Retina (tissue), 1 donor: Measurements from ENCODE around the gene GALNT12.
A peak's percentile ranks its signal among the peaks of the same experiment; 100 is the strongest.

Experiments
- DNase-seq: peaks from one replicate; pipeline ENCODE4 v3.0.0-alpha.2; 2016

GALNT12 gene

DNA sequence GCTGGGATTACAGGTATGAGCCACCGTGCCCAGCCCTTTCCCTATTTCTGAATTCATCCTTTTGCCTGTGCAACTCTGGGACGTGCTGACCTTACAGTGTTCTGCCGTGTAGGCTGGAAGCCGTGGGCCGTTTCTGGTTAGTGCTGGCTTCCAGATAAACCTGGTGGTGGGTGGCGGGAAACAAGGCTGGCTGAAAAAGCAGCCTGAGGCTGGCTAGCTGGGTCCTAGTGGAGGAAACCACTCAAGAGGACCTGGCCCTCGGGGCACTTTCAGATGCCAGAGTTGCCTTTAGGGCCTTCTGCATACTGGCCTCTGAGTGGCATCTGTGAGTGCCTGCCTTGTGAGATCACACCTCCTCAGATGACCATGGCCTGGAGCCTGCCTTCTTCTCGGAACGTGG is 26.9 kb downstream of the GALNT12 start:
- no peak for DNase-seq

DNA sequence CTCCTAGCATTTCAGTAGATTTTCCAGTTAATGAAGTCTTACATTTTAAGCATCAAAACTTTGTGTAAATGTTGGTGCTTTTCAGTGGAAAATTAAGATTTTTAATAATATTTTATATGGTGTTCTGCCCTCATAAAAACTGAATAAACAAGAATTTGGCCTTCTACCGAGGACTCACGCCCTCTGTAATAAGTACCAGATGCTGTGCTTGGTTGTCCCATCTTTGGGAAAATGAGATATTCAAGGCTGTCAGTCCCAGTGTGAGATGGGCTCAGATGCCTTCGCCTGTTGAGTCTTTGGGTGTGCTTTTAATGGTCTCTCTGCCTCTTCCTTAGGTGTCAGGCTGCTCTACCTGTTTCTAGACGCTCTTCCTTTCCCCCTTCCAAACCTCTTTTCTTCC is 28.7 kb downstream of the GALNT12 start:
- DNase-seq: no peak

DNA sequence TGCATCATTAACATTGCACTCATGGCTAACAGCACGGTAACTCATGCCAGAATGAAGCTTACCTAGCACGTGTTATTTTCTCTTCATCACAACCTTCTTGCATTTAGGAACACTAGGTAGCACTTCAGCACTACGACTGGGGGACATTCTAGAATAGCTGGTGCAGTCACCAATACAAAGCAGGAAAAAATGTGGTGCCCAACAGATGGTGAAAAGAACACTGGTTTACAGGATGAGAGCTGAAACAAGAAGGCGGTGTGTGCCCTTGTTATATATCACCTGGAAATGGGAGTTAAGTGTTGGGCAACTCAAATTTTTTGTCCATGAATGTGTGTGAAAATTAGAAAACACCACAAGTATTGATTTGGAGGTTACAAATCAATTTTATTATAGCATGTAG is 30.0 kb downstream of the GALNT12 start:
- no peak for DNase-seq

DNA sequence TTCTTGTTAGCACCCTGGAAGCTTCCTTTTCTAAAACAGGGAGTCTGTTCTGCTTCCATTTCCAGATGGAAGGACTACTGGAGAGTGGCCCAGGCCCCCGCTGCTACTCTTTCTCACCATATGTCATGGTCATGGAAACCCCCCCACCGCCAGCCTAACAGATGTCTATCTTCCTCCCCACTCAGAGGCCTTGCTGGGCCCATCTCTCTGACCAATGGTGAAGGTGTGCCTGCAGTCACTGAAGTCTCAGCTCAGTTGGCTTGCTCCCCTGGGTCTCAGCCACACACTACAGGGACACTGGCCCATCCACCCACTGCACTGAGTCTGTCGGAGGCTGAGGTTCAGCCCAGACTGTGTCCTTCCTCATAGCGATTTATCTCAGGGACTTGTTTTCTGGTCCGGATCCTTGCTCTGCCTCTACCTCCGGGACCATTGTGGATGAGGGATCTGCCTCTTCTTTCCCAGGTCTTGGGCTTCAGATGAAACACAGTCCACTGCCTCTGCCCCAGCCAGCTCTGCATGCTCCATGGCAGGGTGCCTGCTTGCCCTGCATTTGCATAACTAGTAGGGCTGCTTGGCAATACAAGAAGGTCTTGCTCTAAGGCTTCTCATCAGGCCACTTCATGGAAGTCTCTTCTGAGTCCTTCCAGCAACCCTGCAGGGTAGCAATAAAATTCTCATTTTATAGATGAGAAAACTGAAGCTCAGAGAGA is 30.8 kb downstream of the GALNT12 start:
- no peak for DNase-seq

DNA sequence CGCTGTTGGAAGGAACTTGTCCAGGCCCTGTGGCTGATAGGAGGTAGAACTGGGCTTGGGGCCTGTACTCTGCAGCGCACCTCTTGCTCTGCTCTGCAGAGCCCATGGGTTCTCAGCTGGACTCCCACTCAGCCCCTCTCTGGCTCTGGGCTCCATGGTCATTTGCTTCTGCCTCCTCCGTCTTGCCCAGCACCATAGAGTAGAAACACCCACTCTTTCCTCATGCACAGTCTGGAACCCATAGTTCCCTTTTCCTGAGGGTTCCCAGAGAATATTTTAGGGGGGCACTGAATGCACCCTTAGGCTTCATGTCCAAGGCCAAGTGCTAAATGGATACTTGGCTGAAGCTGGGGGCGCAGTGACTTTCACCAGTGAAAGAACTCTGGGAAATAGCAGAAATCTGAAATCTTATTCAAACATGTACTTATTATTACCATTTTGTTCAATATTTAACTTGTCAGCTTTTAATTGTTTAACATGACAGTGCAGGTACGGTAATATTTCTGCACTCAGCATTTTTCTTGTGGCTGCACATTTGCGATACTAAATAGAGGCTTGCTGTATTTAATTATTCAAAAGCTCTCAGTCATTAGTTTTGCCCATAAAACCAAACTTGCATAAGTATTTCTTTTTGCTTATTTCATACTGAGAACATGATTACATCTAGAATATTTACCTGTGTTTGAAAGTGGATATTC is 31.5 kb downstream of the GALNT12 start:
- no peak for DNase-seq

DNA sequence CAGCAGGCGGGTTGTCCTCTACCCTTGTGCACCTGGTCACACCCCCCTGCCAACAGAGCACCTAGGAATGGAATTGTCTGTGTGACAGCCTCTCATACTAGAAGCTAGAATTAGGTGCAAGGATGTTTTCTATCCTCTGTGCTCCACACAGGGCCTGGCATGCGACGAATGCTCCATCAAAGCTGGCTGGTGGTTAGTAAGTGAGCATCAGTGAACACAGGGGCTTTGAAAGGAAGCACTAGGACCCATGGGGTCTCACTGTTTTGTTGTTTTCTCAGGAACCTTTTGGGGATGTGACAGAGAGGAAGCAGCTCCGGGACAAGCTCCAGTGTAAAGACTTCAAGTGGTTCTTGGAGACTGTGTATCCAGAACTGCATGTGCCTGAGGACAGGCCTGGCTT is 32.3 kb downstream of the GALNT12 start:
- no peak for DNase-seq

DNA sequence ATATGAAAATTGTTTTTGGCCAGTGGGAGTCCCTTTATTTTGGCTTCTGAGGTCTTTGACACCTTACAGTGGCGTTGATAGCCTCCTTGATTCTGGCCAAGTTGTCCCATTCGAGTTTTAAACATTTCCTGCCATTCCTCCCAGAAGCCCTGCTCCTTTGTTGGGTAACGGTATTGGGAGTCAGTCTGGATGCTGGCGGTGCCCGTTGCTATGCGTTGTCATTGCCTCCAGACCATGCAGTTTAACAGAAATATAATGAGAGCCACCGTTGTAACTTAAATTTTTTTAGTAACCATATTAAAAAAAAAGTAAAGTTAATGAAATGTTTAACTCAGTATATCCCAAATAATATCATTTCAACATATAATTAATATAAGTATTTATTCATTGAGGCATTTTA is 35.0 kb downstream of the GALNT12 start:
- DNase-seq: no peak

DNA sequence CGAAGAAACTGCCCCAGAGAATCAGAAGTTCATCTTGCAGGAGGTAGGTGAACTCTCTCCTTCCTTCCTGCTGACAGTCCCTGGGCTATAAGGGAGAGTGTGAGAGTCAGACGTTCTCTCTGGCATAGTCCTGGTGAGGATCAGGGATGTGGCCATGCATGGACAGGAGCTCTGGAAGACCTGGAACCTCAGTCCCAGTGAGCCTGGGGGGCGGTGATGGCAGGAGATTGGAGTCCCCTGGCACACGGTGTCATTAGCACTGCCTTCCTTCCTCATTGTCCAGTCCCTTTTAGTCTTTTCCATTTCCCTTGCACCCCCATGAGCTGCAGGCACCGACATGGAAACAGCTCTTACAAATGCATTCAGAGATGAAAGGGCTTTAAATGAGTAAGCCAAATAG is 38.6 kb downstream of the GALNT12 start:
- no peak for DNase-seq

DNA sequence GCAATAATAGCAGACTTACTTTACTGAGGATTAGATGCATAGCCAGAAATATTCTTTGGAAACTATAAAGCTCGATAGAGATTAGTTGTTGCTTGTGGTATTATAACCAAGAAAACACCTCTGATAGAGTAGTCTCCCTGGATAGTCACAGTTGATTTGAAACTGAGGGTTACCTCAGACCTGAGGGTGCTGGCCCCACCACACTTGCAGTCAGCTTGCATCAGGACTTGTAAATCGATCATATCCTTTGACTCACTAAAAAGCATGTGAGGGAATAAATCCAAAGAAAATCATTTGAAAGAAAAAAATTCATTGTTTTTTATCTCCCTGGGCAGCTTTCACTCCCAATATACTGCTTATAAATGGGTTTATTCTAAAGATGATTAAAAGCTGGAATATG is 39.4 kb downstream of the GALNT12 start:
- no peak for DNase-seq

DNA sequence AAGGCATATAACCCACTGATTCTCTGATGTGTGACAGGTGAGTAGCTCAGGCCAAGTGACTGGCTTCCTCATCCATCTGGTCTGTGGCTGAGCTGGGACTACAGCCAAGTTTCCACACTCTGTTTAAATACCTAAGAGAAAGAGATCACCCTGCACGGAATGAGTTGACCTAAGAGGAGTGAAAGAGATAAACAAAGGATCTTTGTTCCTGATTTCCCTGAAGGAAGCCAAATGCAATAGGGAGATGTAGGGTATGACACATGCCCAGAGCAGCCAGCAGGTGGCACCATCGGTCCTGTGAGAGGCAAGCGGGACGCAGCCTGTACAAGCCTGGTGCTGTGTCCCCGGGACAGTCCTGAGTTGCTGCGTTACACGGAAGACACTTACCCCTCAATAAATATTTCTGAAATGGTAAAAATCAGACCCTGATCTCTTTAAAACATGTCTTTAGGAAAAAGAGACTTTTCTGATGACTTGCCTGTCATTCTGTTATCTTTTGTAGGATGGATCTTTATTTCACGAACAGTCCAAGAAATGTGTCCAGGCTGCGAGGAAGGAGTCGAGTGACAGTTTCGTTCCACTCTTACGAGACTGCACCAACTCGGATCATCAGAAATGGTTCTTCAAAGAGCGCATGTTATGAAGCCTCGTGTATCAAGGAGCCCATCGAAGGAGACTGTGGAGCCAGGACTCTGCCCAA is 41.1 kb downstream of the GALNT12 start:
- DNase-seq: peak; percentile 81

DNA sequence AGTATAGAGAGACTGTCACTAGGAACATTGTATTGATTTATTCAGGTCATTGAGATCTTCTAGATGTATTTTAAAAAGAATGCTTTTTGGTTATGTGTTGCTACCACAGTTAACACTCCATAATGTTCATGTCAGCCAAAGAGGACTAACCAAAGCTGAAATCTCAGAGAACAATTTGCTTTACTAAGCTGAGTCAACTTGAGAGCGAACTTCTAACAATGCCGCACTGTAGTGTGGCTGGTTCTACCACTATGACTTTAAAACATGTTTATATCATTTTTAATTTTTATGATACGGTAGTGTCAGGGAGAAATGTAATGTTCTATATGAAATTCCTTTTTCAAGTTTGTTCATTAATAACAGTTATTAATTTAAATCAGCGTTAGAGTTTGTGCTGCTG is 42.1 kb downstream of the GALNT12 start:
- DNase-seq: no peak

DNA sequence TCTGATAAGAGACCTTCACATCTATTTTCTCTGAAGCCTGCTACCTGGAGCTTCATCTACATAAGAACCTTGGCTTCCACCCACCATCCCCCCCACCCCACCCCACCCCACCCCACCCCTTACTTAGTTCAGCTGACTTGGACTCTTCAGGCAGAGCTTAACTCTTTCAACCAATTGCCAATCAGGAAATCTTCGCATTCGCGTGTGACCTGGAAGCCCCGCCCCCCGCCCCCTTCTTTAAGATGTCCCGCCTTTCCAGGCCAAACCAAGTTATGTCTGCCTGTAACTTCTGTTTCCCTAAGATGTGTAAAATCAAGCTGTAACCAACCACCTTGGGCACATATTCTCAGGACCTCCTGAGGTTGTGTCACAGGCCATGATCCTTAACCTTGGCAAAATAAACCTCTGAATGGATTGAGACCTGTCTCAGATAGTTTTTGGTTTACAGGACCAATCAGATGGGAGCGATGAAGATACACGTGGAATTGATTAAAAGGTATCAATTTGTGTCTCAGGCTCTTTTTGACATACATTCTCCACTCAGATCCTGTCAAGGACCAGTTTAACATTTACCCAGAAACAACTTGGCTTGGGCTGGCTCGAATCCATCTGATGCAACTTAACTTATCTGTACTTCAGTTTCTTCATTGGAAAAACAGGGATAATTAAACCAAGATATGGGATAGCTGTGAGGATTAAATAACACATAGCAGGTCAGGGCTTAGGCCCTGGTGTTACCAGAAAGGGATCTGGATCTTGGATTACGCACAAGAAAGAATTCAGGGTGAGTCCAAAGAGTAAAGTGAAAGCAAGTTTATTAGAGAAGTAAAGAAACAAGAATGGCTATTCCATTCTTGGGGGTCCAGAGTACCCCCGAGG is 43.6 kb downstream of the GALNT12 start:
- DNase-seq: no peak

DNA sequence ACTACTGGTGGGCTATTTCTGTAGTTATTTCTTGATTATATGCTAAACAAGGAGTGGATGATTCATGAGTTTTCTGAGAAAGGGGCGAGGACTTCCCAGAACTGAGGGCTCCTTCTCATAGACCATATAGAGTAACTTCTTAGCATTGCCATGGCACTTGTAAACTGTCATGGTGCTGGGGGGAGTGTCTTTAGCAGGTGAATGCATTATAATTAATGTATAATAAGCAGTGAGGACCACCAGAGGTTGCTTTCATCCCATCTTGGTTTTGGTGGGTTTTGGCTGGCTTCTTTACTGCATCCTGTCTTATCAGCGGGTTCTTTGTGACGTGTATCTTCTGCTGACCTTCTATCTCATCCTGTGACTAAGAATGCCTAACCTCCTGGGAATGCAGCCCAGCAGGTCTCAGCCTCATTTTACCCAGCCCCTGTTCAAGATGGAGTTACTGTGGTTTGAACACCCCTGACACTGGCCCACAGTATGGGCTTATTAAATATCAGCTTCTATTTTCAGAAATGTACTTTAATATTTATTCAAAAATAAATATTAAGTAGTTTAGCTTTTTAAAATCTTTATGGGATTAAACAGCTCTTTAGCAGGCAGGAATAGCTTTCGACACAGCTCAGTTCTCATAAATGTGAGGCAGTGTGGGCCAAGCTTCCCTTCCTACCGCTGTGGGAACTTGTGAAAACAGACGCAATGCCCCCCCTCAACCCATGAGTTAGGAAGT is 44.4 kb downstream of the GALNT12 start:
- DNase-seq: no peak

DNA sequence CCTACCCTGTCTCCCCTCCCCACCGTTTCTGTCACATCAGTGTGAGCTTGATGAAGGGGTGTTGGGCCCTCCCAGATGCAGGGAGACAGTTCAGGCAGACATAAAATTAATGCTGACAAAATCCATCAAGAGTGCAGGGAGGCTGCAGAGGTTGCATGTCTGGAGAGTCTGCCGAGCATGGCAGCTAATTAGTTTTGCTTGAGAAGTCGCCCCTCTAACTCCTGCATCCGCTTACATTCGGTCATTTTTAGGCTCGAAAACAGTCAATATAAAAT is 44.9 kb downstream of the GALNT12 start:
- peak; percentile 60 for DNase-seq

DNA sequence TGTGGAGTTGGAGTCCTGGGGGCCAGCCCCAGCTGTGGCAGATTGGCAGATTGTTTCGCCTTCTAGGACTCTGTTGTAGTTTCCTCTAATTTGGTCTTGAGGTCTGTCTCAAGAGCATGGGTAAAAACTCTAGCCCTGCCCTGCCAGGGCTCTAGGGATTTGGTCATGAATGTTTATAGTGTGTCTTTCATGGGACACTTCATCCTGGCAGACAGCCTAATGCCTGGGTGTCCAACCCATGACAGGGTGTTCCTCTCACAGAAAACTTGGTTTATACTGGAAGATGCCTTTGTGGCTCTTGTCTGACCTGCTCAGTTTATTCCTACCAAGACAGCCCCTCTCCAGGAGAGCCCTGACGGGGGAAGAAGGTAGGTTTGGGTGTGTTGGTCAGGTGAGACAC is 45.5 kb downstream of the GALNT12 start:
- DNase-seq: no peak

DNA sequence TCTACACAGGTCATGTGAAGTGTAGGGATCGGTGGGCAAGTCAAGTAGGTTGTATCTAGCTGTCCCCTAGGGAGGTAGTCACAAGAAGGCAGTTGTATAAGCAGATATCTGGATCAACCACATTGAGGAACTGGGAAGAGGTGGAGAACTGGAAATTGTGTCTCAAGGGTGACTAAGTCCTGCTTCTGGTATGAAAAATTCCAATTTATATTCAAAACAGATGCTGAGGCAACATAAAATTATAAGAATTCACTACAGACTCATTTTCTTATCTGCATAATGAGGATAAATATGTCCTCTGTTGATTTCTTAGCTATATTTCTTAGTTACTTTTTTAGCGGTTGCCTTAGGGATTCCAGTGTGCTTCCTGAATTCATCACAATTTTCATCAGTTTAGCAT is 46.8 kb downstream of the GALNT12 start:
- DNase-seq: no peak

DNA sequence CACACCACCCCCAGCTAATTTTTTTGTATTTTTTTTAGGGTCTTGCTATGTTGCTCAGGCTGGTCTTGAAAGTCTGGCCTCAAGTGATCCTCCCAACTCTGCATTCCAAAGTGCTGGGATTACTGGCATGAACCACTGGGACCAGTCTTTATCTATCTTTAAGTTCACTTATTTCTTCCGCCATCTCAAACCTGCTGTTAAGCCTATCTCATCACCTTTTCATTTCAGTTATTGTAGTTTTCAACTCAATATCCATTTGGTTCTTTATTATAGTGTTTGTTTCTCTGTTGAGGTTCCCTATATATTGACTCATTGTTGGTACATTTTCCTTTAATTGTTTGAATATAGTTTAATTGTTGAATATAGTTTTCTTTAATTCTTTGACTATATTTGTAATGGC is 48.1 kb downstream of the GALNT12 start:
- DNase-seq: no peak

DNA sequence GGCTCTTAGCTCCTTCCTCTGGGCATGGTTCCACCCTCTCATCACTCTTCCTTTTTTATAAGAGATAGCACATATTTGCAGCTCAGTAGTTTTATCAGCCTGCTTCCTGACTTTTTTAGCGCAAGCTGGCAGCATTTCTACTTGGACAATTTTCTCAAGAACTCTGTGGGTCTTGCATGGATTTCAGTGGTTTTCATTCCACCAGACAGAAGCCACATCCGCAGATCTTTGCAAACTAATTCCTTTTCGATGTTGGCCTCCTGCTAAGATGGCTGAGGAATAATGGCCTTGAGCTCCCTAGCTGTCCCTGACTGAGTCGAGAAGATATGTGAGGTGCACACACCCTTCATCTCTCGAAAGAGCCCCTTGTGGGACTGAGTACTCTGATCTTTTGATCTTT is 49.5 kb downstream of the GALNT12 start:
- DNase-seq: no peak

DNA sequence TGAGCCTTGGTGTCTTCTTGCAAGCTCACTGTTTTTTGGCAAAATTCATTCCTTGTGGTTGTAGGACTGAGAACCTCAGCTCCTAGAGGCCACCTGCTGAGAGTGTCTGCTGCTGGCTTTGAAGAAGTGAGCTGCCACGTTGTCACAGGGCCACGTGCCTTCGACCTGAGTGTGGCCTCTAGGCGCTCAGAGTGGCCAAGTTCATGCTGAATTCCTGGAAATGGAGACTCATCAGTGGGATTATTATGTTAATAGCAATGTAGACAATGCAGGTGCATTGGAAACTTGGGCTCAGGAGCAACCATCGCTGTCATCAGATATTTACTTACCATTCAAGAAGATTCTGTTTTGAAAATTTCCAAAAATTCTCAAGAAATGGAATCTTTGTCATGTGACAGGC is 52.5 kb downstream of the GALNT12 start:
- DNase-seq: no peak

DNA sequence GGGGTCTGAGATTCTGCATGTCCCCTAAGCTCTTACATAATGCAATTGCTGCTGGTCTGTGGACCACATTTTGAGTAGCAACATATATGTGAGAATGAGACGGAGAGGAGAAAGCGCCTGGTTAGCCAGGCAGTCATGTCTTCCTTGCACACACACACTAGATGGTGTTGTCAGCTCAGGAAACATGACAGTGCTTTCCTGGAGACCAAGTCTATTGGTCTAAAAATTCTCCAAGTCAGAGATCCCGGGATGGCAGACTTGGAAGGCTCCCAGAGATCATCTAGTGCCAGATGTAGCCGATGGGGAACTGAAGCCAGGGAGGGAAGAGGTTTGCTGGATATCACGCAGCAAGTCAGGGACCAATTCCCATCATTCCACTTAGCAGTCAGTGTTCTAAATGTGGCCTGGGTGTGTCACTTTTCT is 53.4 kb downstream of the GALNT12 start:
- no peak for DNase-seq

DNA sequence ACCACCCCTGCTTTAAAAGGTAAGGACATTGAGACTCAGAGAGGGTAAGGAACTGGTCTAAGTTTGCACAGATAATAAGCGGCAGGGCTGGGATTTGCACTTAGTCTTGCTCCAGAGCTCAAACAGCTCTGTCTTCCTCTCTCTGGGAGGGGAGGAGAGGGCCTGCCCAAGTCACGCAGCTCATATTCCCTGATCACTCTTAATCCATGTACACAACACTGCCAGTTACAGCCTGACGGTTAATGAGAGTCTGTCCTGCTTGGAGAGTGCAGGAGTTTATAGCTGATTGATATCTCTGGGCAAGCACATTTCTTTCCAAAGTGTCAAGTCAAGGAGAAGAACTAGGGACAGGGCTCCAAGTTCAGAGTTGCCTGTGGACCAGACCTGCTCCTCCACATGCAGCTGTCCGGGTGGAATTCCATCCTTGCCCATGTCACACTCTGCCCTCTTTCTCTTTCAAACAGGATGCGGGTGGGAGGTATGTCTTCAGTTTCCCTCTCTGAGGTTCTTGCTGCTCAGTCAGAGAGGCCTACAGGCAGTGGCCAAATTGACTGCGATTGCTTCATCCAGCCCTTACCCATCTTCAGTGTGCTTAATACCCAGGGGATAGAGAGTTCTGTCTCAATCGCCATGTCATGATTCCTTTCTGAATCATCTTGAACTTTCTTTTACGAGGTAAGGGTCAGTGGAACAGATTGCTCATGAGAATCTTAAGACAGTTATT is 54.5 kb downstream of the GALNT12 start:
- no peak for DNase-seq

DNA sequence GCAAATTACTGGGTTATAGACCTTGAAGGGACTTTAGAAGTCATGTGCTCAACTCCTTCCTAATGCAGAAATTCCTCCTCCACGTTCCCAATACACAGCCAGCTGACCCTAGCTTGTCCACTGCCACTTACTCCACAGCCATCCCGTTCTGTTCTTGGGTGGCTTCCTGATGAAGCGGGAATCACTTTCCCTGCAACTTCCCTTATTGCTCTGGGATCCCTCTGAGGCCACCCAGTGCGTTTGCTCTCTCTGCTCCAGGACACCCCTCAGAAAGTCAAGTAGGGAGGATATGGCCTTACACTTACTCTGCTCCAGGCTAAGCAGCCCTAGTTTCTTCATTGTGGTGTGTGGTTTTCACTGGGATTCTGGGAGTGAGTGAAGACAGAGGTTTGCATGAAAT is 55.5 kb downstream of the GALNT12 start:
- DNase-seq: no peak
